ENCODE measurements around the gene PBXIP1.
"Not testable (repeated sequence)": the region's sequence is repeated elsewhere in the genome, so short reads cannot be mapped to it uniquely, and the experiment has no call there.

The PBXIP1 gene

DNA sequence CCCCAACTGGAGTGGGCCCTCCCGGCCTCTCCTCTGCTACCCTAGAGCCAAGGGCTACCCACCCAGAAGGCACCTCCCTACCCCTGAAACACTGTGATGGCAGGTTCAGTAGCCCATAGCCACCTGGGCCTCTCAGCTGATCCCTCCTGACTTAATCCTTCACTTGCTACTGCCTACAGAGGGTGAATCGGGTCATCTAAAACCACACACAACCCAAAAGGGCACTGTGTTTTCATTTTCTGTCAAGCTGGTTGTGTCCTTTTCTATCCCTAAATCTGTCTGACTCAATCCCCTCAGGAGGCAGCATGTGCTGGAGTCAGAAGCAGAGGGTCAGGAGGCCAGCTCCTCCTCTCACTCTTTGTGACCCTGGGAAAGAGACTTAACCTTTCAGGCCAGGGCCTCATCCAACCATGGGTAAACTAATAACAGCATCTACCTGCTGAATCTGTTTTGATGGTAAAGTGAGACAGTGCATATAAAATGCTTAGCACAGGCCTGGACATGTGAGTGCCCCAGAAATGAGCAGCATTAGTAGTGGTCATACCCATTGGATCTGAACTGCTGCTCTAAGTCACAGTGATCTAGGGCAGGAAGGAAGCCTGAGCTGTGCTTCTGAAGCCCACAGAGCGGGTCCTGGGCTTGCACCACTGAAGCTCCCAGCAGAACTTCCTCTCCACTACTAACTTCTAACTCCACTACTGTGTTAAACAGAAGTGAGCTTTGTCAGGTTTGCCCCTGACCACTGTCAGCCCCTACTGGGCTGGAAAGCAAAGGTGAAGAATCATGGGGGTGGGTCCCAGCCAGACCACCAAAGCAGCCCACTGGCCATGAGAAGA lies 30.3 kb downstream of the PBXIP1 start:
- no peak overlapping the region for H3K4me3 Mint-ChIP-seq
- peaks cover 5% of the 10 kb centered on the region for H3K4me1 Mint-ChIP-seq
- peak overlapping the region; percentile 59 for H3K27ac Mint-ChIP-seq
- no peaks in the 10 kb centered on the region for H3K9me3 Mint-ChIP-seq
- H3K36me3 Mint-ChIP-seq: peaks cover 56% of the 10 kb centered on the region
- H3K27me3 Mint-ChIP-seq: no peaks in the 10 kb centered on the region
- ATAC-seq: no peak

DNA sequence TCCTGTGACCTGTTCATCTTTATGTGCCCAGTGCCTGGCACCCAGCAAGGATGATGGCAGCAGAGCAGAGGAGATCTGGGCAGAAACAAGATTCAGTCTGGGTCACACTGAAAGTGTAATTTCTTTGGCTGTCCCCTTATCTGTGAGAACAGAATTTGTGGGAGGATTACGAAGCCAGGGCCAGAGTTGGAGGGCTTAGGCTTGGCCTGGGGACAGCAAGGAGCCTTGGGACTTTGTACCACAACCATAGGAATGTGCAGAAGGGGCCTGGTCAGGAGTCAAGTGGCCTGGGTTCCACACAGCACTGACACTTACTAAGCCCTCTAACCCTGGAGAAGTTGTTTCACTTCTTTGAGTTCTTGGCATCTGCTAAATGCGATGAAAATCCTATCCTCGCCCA lies 32.2 kb downstream of the PBXIP1 start:
- Mint-ChIP-seq H3K4me3 (no peak overlapping the region), H3K27ac (no peak overlapping the region), H3K27me3 (no peaks in the 10 kb centered on the region), H3K4me1 (peaks cover 5% of the 10 kb centered on the region), H3K9me3 (no peaks in the 10 kb centered on the region), H3K36me3 (peaks cover 42% of the 10 kb centered on the region)
- ATAC-seq: no peak

DNA sequence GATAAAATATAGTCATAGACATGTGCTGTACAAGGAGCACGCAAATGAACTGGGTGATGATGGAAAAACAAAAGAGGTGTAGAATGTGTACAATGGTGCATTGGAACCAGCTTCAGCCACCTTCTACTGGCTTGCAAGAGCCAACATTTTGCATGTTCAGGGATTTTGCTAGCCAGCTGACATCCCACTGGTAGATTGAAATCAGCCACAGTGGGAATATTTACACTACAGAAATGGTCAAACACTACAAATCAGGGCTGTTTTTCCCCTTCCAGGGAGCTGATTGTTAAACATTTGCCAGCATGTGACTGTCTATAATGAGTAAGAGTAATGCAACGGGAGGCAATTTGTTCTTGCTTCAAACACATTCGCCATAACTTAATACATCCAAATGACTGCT lies 42.6 kb downstream of the PBXIP1 start:
- no peak for ATAC-seq

DNA sequence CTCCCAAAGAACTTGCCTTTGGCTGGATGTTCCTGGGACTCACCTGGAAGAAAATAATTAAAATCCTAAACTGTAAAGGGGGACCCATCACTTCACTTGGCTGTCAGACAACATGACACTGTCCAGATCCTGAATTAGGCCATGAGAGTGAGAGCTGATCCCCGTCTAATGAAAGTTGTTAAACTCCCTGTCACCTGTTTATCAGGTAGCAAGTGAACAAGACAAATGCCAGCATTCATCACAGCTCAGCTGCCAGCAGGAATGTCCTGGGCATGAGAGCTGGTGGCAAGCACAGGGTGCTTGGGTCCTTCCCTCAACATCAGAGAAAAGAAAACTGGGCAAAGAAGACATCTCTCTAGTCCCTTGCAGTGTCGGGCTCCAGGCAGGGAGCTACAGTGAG lies 43.1 kb downstream of the PBXIP1 start:
- no peak overlapping the region for H3K4me3 Mint-ChIP-seq
- ATAC-seq: no peak
- H3K9me3 Mint-ChIP-seq: peaks cover 3% of the 10 kb centered on the region
- no peaks in the 10 kb centered on the region for H3K4me1 Mint-ChIP-seq
- no peak overlapping the region for H3K27ac Mint-ChIP-seq
- H3K27me3 Mint-ChIP-seq: no peaks in the 10 kb centered on the region
- peaks cover 15% of the 10 kb centered on the region for H3K36me3 Mint-ChIP-seq

More for the DNA sequence above, 42.6 kb downstream of the PBXIP1 start:
- Mint-ChIP-seq H3K27ac (no peak overlapping the region), H3K4me1 (no peaks in the 10 kb centered on the region), H3K9me3 (peaks cover 3% of the 10 kb centered on the region), H3K27me3 (no peaks in the 10 kb centered on the region), H3K36me3 (peaks cover 15% of the 10 kb centered on the region), H3K4me3 (no peak overlapping the region)

DNA sequence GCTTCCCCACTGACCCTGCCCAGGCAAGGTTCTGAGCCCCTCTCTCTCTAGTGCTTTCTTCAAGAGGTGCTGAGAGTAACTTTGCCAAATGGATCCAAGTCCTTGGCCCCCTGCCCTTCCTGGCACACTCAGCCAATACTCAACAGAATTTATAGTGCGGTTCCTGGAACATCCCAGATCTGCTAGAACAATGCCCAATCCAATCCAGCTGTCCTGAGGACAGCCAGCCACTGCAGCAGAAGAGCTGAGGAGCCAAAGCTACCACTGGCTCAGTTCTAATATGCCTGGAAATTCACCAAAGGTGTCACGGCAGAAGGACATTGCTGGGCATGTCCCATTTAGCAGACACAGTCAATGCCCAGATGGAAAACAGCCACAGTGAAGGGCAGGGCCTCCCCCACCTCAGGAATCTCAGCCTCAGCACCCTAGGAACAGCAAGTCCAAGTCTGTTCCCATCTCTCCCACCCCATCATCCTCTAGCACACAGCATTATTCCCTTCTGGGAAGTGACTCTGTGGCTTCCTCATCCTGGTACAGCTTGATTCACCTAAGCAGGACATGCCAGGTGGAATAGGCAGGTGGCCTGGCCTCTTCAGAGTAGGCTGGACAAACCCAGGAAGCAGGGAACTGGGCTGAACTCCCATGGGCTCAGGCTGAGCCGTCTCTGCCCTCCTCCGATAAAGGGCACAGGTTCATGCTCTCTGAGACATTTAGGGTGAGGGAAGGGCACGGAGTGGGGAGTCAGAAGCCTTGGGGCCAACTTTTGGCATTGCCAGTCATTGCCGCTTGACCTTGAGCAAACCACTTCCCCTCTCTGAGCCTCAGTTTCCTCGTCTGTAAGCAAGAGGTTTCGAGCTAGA lies 44.0 kb downstream of the PBXIP1 start:
- no peaks in the 10 kb centered on the region for H3K4me1 Mint-ChIP-seq
- peaks cover 3% of the 10 kb centered on the region for H3K9me3 Mint-ChIP-seq
- peaks cover 15% of the 10 kb centered on the region for H3K36me3 Mint-ChIP-seq
- no peak for ATAC-seq
- no peak overlapping the region for H3K27ac Mint-ChIP-seq
- no peak overlapping the region for H3K4me3 Mint-ChIP-seq
- H3K27me3 Mint-ChIP-seq: no peaks in the 10 kb centered on the region

DNA sequence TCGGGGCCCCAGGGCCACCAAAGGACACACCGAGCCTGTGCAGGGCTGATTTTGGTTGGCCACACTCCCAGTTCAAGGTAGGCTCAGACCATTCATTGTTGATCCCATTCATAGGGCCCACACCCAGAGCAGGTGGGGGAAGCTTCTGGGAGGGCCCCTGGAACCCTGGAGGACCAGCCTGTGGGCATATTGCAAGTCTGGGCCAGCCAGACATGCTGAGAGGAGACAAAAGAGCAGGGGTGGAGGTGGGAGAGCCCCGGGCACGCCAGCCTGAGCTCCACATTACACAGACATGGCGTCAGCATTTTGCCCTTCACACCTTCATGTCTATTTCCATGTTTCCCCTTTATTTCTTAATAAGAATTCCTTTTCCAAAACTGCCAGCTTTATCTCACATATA lies 45.0 kb downstream of the PBXIP1 start:
- H3K27ac Mint-ChIP-seq: no peak overlapping the region
- no peak overlapping the region for H3K4me3 Mint-ChIP-seq
- H3K9me3 Mint-ChIP-seq: no peaks in the 10 kb centered on the region
- ATAC-seq: no peak
- no peaks in the 10 kb centered on the region for H3K27me3 Mint-ChIP-seq
- peaks cover 5% of the 10 kb centered on the region for H3K36me3 Mint-ChIP-seq
- H3K4me1 Mint-ChIP-seq: no peaks in the 10 kb centered on the region

DNA sequence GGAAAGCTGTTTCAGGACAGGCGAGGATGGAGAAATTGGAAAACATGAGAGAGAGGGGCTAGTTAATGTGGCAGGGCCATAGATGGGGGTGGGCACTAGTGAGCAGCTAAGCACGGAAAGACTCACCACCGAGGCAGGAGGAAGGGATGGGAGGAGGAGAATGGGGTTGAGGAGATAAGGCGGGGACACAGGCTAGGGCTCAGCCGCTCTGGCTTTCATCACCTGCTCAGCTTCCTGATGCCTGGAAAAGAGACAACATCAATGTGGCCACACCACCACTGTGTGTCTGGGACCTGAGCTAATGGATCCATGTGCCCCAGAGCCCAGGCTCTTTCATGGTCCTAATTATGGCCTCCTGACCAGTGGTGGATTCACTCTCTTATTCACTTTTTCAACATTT lies 47.0 kb downstream of the PBXIP1 start:
- ATAC-seq: no peak
- Mint-ChIP-seq H3K27me3 (no peaks in the 10 kb centered on the region), H3K9me3 (no peaks in the 10 kb centered on the region), H3K4me3 (no peak overlapping the region), H3K27ac (no peak overlapping the region), H3K36me3 (no peaks in the 10 kb centered on the region), H3K4me1 (no peaks in the 10 kb centered on the region)

DNA sequence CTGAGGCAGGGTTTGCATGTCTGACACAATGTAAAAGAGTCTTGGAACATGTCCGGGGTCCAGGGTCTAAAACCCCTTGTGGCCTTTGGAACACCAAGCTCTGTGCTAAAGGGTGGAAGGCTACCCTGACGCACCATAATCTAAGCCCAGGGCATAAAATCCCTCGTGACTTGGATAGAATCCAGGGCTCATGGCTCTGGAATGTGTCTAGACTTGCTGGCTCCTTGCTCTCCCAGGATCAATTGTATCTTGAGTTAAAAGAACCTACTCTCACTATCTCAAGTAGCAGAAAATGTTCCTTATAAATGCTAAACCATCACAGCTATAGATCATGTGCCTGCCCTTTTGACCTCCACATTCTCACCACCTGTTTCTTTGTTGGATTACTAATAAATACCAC lies 47.8 kb downstream of the PBXIP1 start:
- H3K4me3 Mint-ChIP-seq, H3K4me1 Mint-ChIP-seq, H3K36me3 Mint-ChIP-seq, H3K9me3 Mint-ChIP-seq, H3K27me3 Mint-ChIP-seq, ATAC-seq, H3K27ac Mint-ChIP-seq: not testable (repeated sequence)

DNA sequence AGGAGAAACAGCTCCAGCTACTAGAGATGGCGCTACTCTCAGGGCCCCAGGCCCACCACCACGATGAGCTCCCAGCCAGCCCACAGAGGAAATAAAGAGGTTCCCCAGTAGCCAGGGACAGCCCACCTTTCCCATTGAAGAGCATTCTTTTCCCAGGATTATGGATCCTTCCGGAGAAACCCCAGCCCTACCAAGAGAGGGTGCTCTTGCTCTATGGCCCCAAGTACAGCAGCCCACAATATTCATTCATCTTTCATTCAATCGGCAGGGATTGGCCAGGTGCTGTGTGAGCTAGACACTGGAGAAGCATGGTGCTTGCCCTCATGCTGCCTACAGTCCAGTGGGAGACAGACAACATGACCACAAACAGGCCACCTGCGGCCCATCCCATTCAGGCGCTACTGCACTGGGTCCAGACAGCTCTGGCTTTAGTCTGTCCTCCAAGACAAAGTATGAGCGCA lies 49.2 kb downstream of the PBXIP1 start:
- H3K27me3 Mint-ChIP-seq: no peaks in the 10 kb centered on the region
- H3K9me3 Mint-ChIP-seq: no peaks in the 10 kb centered on the region
- no peak overlapping the region for H3K4me3 Mint-ChIP-seq
- H3K27ac Mint-ChIP-seq: no peak overlapping the region
- H3K4me1 Mint-ChIP-seq: no peaks in the 10 kb centered on the region
- no peaks in the 10 kb centered on the region for H3K36me3 Mint-ChIP-seq
- no peak for ATAC-seq

DNA sequence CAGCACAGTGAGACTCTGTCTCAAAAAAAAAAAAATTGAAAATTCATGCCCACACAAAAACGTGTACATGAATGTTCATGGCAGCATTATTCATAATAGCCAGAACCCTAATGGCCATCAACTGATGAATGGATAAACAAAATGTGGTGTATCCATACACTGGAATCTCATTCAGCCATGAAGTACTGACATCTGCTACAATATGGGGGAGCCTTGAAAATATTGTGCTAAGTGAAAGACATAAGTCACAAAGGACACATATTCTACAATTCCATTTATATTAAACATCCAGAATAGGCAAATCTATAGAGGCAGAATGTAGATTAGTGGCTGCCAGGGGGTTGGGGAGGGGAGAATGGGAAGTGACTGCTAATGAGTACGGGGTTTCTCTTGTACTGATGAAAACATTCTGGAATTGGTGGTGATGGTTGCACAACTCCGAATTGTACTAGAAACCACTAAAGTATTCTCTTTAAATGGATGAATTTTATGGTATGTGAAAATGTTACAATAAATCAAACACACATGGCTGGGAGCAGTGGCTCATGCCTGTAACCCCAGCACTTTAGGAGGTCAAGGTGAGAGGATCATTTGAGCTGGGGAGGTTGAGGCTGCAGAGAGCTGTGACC lies 52.8 kb downstream of the PBXIP1 start:
- Mint-ChIP-seq H3K27me3 (no peaks in the 10 kb centered on the region), H3K9me3 (no peaks in the 10 kb centered on the region), H3K36me3 (no peaks in the 10 kb centered on the region), H3K4me1 (no peaks in the 10 kb centered on the region), H3K27ac (no peak overlapping the region), H3K4me3 (no peak overlapping the region)
- no peak for ATAC-seq

DNA sequence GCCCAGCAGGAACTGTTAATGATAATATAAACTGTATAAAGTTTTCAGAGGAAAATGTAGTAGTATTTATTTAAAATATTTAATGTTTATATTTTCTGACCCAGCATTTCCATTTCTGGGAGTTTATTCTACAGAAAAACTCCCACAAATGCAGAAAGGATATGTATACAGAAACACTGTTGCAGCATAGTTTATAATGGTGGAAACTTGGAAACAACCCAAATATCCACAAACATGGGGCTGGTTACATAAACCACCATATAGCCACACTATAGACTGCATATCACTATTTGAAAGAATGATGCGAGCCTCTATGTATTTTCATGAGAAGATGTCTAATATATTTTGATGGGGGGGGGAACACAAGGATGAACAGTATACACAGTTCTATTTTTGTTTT lies 54.3 kb downstream of the PBXIP1 start:
- Mint-ChIP-seq H3K27ac (no peak overlapping the region), H3K4me1 (no peaks in the 10 kb centered on the region), H3K4me3 (no peak overlapping the region), H3K27me3 (no peaks in the 10 kb centered on the region), H3K36me3 (no peaks in the 10 kb centered on the region), H3K9me3 (no peaks in the 10 kb centered on the region)
- no peak for ATAC-seq

DNA sequence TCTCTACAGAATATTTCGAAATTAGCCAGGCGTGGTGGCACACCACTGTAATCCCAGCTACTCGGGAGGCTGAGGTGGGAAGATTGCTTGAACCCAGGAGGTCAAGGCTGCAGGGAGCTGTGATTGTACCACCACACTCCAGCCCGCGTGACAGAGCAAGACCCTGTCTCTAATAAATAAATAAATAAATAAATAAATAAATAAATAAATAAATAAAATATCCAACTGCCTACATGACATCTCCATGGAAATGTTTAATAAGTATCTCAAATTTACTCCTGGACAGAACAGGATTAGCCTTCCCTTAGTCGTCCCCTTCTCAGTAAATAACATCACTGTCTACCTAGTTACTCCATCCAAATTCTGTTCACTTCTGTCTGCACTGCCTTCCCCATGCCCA lies 56.9 kb downstream of the PBXIP1 start:
- no peaks in the 10 kb centered on the region for H3K36me3 Mint-ChIP-seq
- no peaks in the 10 kb centered on the region for H3K4me1 Mint-ChIP-seq
- H3K4me3 Mint-ChIP-seq: no peak overlapping the region
- no peaks in the 10 kb centered on the region for H3K27me3 Mint-ChIP-seq
- no peaks in the 10 kb centered on the region for H3K9me3 Mint-ChIP-seq
- H3K27ac Mint-ChIP-seq: no peak overlapping the region
- ATAC-seq: no peak

DNA sequence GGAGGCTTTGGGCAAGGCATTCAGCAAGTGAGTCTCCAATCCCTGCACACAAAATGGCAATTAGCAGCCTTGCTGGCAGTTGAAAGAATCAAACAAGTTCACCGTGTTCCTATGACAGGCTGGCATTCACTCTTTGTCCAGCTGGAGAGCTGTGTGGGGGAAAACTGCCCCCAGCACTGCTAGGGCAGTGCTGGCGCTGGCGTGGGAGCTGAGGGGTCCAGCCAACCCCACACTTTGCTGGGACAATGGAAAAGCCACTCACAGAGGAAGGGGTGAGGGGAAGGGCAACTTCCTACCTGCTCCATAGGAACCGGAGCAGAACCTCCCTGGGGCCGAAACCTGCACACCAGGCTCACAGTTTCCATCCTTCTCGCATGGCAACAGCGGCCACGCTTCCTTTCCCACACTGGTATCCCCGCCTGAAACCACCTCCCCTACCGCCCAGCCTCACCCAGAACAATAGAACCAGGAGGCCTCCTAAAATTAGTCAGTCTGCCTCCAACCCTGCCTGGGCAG lies 59.1 kb downstream of the PBXIP1 start:
- Mint-ChIP-seq H3K4me3 (no peak overlapping the region), H3K27ac (no peak overlapping the region), H3K36me3 (no peaks in the 10 kb centered on the region), H3K9me3 (no peaks in the 10 kb centered on the region), H3K4me1 (no peaks in the 10 kb centered on the region), H3K27me3 (no peaks in the 10 kb centered on the region)
- no peak for ATAC-seq

DNA sequence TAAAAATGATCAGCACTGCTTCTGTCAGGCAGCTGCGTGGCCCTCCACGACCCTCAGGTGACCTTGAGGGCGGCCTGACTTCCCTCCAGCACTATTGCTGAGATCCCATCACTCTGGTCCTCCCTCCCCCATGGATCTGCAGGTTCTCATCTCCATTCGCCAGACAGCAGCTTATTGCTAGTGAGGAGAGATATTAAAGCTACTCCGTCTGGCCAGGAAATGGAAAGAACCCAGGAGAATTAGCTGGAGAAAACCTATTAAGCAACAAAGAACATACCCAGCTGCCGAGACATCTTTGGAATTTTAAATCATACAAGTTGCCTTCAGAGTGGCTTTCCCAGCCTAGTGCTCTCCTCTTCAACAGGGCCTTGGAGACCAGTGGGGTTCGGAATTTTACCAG lies 60.1 kb downstream of the PBXIP1 start:
- Mint-ChIP-seq H3K4me1 (no peaks in the 10 kb centered on the region), H3K4me3 (no peak overlapping the region), H3K27me3 (no peaks in the 10 kb centered on the region), H3K9me3 (no peaks in the 10 kb centered on the region), H3K36me3 (no peaks in the 10 kb centered on the region), H3K27ac (no peak overlapping the region)
- ATAC-seq: no peak
